ENCODE measurements around the gene C14orf180.

DNA sequence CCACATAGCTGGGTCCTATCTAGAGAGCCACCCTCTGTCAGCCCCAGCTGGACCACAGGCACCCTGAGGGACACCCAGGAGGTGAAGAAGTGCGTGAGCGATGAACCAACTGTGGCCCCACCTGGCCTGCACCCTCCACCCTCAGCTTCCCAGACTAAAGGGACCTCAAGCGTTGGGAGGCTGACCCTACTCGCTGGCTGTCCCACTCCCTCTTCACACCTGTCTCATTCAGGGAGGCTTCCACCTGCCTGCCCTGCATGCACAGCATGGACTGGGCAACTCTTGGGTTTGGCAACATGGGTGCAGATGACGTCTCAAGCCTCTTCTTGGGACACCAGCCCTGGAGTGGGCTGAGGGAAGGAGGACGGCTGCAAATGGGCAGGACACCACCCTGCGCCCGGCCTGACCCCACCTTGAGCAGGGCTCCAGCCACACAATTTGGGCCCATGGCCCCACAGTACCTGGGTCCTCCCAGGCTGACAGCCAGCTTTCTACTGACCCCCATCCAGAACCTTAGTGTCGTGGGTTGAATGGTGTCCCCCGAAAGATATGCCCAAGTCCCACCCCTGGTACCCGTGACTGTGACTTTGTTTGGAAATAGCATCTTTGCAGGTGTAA is 22.9 kb downstream of the C14orf180 start:
- TF ChIP-seq, protein P1, sequence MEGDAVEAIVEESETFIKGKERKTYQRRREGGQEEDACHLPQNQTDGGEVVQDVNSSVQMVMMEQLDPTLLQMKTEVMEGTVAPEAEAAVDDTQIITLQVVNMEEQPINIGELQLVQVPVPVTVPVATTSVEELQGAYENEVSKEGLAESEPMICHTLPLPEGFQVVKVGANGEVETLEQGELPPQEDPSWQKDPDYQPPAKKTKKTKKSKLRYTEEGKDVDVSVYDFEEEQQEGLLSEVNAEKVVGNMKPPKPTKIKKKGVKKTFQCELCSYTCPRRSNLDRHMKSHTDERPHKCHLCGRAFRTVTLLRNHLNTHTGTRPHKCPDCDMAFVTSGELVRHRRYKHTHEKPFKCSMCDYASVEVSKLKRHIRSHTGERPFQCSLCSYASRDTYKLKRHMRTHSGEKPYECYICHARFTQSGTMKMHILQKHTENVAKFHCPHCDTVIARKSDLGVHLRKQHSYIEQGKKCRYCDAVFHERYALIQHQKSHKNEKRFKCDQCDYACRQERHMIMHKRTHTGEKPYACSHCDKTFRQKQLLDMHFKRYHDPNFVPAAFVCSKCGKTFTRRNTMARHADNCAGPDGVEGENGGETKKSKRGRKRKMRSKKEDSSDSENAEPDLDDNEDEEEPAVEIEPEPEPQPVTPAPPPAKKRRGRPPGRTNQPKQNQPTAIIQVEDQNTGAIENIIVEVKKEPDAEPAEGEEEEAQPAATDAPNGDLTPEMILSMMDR (IDR thresholded peaks at IDR 0.05; ENCODE audit: low read length) = no peak
- TF ChIP-seq EZH2 (optimal IDR thresholded peaks at IDR 0.05; ENCODE audit: low read depth, low read length) (no peak), EZH2phosphoT487 (IDR thresholded peaks at IDR 0.05; ENCODE audit: low read length) (no peak)

All from MM.1S (cell line).